ENCODE measurements around the gene SLC35B2. TPM values are rescaled to one million over a fixed set of nuclear protein-coding genes. Genes with fewer than 3 reads are reported as not detected.

SLC35B2 gene
- total and polyA plus RNA-seq, 4 donors = 18.9 to 27.0 (median 21.1) TPM

- Histone ChIP-seq H3K27me3 (ENCODE audit: control insufficient read depth in 4 of 4, insufficient read depth in 4 of 4, low read length in 3 of 4) (no peaks in the 10 kb centered on the region), H3K9me3 (ENCODE audit: control insufficient read depth in 4 of 4, low read length in 3 of 4) (no peaks in the 10 kb centered on the region), H3K27ac (ENCODE audit: low read depth in 1 of 2, low read length in 2 of 2) (peak overlapping the region; percentile 99 to 100), H3K4me1 (ENCODE audit: control insufficient read depth in 4 of 4, insufficient read depth in 4 of 4, low read length in 3 of 4) (peaks cover 5 to 25% (median 21%) of the 10 kb centered on the region in 4 donors), H3K9ac (ENCODE audit: low read depth in 1 of 2, low read length in 2 of 2) (peak overlapping the region; percentile 93 to 100), H3K36me3 (ENCODE audit: control insufficient read depth in 4 of 4, insufficient read depth in 3 of 4, low read depth in 1 of 4, low read length in 3 of 4) (peaks cover 2 to 24% (median 20%) of the 10 kb centered on the region in 4 donors), H3K4me3 (ENCODE audit: low read depth in 1 of 3, low read length in 3 of 3) (peak overlapping the region; percentile 74 to 88 (median 83))
- peak; percentile 60 for TF ChIP-seq NR2F2 (IDR thresholded peaks at IDR 0.05)
- no peak for TF ChIP-seq ATF3 (IDR thresholded peaks at IDR 0.05)
- TF ChIP-seq RAD21 (IDR thresholded peaks at IDR 0.05) = peak in 1 of 2 donors; percentile 35
- no peak for TF ChIP-seq HNF4G (IDR thresholded peaks at IDR 0.05)
- TF ChIP-seq FOXA1 (IDR thresholded peaks at IDR 0.05) = no peak
- TF ChIP-seq FOXA2 (IDR thresholded peaks at IDR 0.05) = no peak
- no peak for TF ChIP-seq GABPA (IDR thresholded peaks at IDR 0.05 in 1 of 2, conservative IDR thresholded peaks at IDR 0.05 in 1 of 2)
- no peak for TF ChIP-seq CTCF (IDR thresholded peaks at IDR 0.05; ENCODE audit: low read depth, low read length, missing input control)
- TF ChIP-seq ZBTB33 (IDR thresholded peaks at IDR 0.05) = no peak
- TF ChIP-seq TAF1 (conservative IDR thresholded peaks at IDR 0.05) = no peak
- no peak for TF ChIP-seq MAX (IDR thresholded peaks at IDR 0.05)
- peak; percentile 51 for TF ChIP-seq REST (IDR thresholded peaks at IDR 0.05)
- no peak for TF ChIP-seq JUND (IDR thresholded peaks at IDR 0.05)
- TF ChIP-seq HNF4A (conservative IDR thresholded peaks at IDR 0.05) = peak in 1 of 2 donors; percentile 7
- TF ChIP-seq YY1 (IDR thresholded peaks at IDR 0.05) = peak; percentile 55
- no peak for TF ChIP-seq EGR1 (IDR thresholded peaks at IDR 0.05; ENCODE audit: low read depth in 2 of 2)
- TF ChIP-seq SP1 (IDR thresholded peaks at IDR 0.05) = no peak
- peak; percentile 51 to 69 for TF ChIP-seq RXRA (IDR thresholded peaks at IDR 0.05)
- under 1% methylated on average over 62 of the region's 62 CpGs for WGBS
- peak; percentile 94 for DNase-seq (ENCODE audit: low spot score)
These were observed 11.2 kb downstream of the SLC35B2 start for GRCh38 chr6:44245912-44246662.
